ENCODE results near the gene PPP3R1.
A peak's percentile ranks its signal among the peaks of the same experiment; 100 is the strongest.

PPP3R1 gene

GRCh38 chr2:68280796-68281195 is 28.5 kb upstream of the PPP3R1 start:
- DNase-seq: no peak
- TF ChIP-seq GATA1 (IDR thresholded peaks at IDR 0.05; ENCODE audit: low read depth, low read length) (no peak), POLR2A (IDR thresholded peaks at IDR 0.05; ENCODE audit: low read length) (no peak)

GRCh38 chr2:68280348-68280747 is 28.0 kb upstream of the PPP3R1 start:
- no peak for DNase-seq
- no peak for TF ChIP-seq GATA1 (IDR thresholded peaks at IDR 0.05; ENCODE audit: low read depth, low read length)
- no peak for TF ChIP-seq POLR2A (IDR thresholded peaks at IDR 0.05; ENCODE audit: low read length)

- DNase-seq: no peak
- TF ChIP-seq GATA1 (IDR thresholded peaks at IDR 0.05; ENCODE audit: low read depth, low read length): no peak
- TF ChIP-seq POLR2A (IDR thresholded peaks at IDR 0.05; ENCODE audit: low read length): no peak
Observed at GRCh38 chr2:68279691-68280090, 27.4 kb upstream of the PPP3R1 start.

GRCh38 chr2:68278169-68278568 is 25.8 kb upstream of the PPP3R1 start:
- TF ChIP-seq GATA1 (IDR thresholded peaks at IDR 0.05; ENCODE audit: low read depth, low read length) (no peak), POLR2A (IDR thresholded peaks at IDR 0.05; ENCODE audit: low read length) (no peak)
- no peak for DNase-seq

- DNase-seq: no peak
- no peak for TF ChIP-seq GATA1 (IDR thresholded peaks at IDR 0.05; ENCODE audit: low read depth, low read length)
Observed at GRCh38 chr2:68274022-68274421, 21.7 kb upstream of the PPP3R1 start.

GRCh38 chr2:68272246-68272994 is 20.1 kb upstream of the PPP3R1 start:
- DNase-seq: no peak
- TF ChIP-seq GATA1 (IDR thresholded peaks at IDR 0.05; ENCODE audit: low read depth, low read length) (no peak), POLR2A (IDR thresholded peaks at IDR 0.05; ENCODE audit: low read length) (no peak)

GRCh38 chr2:68266655-68267054 is 14.3 kb upstream of the PPP3R1 start:
- TF ChIP-seq GATA1 (IDR thresholded peaks at IDR 0.05; ENCODE audit: low read depth, low read length) (no peak), POLR2A (IDR thresholded peaks at IDR 0.05; ENCODE audit: low read length) (no peak)
- DNase-seq: no peak

- TF ChIP-seq GATA1 (IDR thresholded peaks at IDR 0.05; ENCODE audit: low read depth, low read length) (no peak), POLR2A (IDR thresholded peaks at IDR 0.05; ENCODE audit: low read length) (no peak)
- no peak for DNase-seq
Observed at GRCh38 chr2:68263632-68264031, 11.3 kb upstream of the PPP3R1 start.

- TF ChIP-seq GATA1 (IDR thresholded peaks at IDR 0.05; ENCODE audit: low read depth, low read length) (no peak), POLR2A (IDR thresholded peaks at IDR 0.05; ENCODE audit: low read length) (no peak)
- DNase-seq: no peak
Observed at GRCh38 chr2:68258851-68259250, 6.5 kb upstream of the PPP3R1 start.

- DNase-seq: no peak
- TF ChIP-seq GATA1 (IDR thresholded peaks at IDR 0.05; ENCODE audit: low read depth, low read length) (no peak), POLR2A (IDR thresholded peaks at IDR 0.05; ENCODE audit: low read length) (no peak)
Observed at GRCh38 chr2:68256093-68256450, 3.7 kb upstream of the PPP3R1 start.

GRCh38 chr2:68253219-68254068 is 1.1 kb upstream of the PPP3R1 start:
- DNase-seq: peak; percentile 76 to 80
- no peak for TF ChIP-seq POLR2A (IDR thresholded peaks at IDR 0.05; ENCODE audit: low read length)
- no peak for TF ChIP-seq GATA1 (IDR thresholded peaks at IDR 0.05; ENCODE audit: low read depth, low read length)

- TF ChIP-seq GATA1 (IDR thresholded peaks at IDR 0.05; ENCODE audit: low read depth, low read length) (no peak), POLR2A (IDR thresholded peaks at IDR 0.05; ENCODE audit: low read length) (no peak)
- peak; percentile 67 to 80 for DNase-seq
Observed at GRCh38 chr2:68251855-68252399, 405 bp downstream of the PPP3R1 start.

GRCh38 chr2:68251187-68251854 is 1.0 kb downstream of the PPP3R1 start:
- TF ChIP-seq GATA1 (IDR thresholded peaks at IDR 0.05; ENCODE audit: low read depth, low read length) (no peak), POLR2A (IDR thresholded peaks at IDR 0.05; ENCODE audit: low read length) (peak; percentile 54)
- peak; percentile 90 to 93 for DNase-seq

- TF ChIP-seq POLR2A (IDR thresholded peaks at IDR 0.05; ENCODE audit: low read length) (no peak), GATA1 (IDR thresholded peaks at IDR 0.05; ENCODE audit: low read depth, low read length) (no peak)
- peak in 1 of 2 experiments; percentile 58 for DNase-seq
Observed at GRCh38 chr2:68250652-68251186, 1.6 kb downstream of the PPP3R1 start.
